Stimulated activated CD8-positive, alpha-beta memory T cell treated with anti-CD3 and anti-CD28 coated beads, Interleukin-12 subunit alpha, Interleukin-12 subunit beta, amount 100 ng/mL, for 4 hours (primary cell): ENCODE measurements around the gene GFI1B.

Source experiments
- DNase-seq: peaks from one replicate; pipeline ENCODE4 v3.0.0-alpha.2; 2020; ENCODE audit warnings: low read depth

Gene GFI1B

GRCh38 chr9:133014696-133015095 lies 36.2 kb downstream of the GFI1B start:
- DNase-seq: no peak

- DNase-seq: no peak
Measured at GRCh38 chr9:133023117-133023890, 44.8 kb downstream of the GFI1B start.

GRCh38 chr9:133026426-133026825 lies 47.9 kb downstream of the GFI1B start:
- no peak for DNase-seq

DNA sequence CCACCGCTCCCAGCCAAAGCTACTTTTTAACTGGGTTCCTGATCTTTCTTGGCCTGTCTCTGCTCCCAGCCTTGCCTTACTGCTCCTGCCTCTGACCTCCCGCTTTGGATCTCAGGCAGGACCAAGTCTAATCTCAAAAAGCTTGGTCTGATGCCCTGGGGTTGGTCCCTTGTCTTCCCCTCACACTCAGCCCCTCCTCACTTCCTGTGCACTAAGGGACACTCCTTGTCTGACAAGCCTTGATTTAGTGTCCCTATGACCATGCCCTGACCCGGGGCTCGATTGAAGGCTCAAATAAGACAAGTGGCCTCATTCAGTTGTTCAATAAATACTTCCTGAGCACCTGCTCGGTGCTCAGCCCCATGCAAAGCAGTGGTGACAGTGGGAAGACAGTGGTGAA lies 48.6 kb downstream of the GFI1B start:
- DNase-seq: no peak

GRCh38 chr9:133028221-133028620 lies 49.7 kb downstream of the GFI1B start:
- DNase-seq: no peak

DNA sequence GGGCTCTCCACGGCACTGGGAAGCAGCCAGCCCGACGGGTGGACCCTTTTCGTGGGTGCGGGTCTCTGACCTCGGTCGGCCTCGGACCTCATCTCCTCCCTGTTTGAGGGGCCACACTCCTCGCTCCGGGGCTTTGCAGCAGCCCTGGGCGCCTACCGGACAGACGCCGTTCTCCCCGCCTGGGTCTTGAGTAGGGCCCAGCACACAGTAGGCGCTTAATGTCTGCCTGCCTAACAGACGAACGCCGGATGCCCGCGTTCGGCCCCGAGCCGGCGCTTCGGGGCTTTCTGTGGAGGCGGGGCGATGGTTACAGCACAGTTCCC lies 51.5 kb downstream of the GFI1B start:
- no peak for DNase-seq

GRCh38 chr9:133030317-133031129 lies 52.0 kb downstream of the GFI1B start, which contains the start of gene GTF3C5:
TSS of gene GTF3C5 (plus strand) at chr9:133030997. CDS start at chr9:133031012, 15 bp downstream.
- peak; percentile 81 for DNase-seq

GRCh38 chr9:133031130-133031422 lies 52.6 kb downstream of the GFI1B start:
- DNase-seq: no peak

- no peak for DNase-seq
Measured at GRCh38 chr9:133031496-133031911, 53.0 kb downstream of the GFI1B start.

DNA sequence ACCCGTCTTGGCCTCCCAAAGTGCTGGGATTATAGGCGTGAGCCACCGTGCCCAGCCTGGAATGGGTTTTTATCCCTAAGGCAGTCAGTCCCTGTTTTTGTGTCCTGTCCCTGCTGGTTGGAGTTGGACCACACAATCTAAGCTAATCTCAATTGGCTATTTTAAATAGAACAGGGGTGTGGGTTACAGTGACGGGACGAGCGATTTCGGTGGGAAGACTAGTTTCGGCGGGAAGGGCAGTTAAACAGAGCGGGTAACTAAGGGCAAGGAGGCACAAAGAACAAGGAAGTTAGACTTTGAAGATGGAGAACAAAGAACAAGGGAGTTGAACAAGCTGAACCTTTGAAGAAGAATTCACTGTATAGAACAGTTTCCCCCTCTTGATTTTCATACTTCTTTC lies 53.7 kb downstream of the GFI1B start:
- no peak for DNase-seq

DNA sequence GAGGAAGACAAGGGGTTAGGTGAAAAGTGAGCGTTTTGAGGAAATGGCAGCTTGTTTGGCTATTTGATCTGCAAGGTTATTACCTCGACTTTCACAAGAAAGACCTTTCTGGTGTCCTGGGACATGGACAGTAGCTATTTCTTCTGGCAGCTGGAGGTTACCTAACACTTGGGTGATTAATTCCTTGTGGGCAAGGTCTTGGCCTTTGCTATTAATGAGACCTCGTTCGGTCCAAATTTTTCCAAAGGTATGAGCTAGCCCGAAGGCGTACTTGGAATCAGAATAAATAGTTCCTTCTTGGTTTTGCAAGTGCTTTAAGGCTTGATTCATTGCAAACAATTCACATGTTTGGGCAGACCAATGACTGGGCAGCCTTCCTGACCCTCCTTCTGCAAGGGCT lies 57.2 kb downstream of the GFI1B start:
- DNase-seq: no peak

- no peak for DNase-seq
Measured at GRCh38 chr9:133037775-133038515, 59.5 kb downstream of the GFI1B start.

GRCh38 chr9:133040892-133041479 lies 62.5 kb downstream of the GFI1B start:
- DNase-seq: peak; percentile 16
